ENCODE data around the gene NOL6.
"Not testable (repeated sequence)": the region's sequence is repeated elsewhere in the genome, so short reads cannot be mapped to it uniquely, and the experiment has no call there.

Gene NOL6

DNA sequence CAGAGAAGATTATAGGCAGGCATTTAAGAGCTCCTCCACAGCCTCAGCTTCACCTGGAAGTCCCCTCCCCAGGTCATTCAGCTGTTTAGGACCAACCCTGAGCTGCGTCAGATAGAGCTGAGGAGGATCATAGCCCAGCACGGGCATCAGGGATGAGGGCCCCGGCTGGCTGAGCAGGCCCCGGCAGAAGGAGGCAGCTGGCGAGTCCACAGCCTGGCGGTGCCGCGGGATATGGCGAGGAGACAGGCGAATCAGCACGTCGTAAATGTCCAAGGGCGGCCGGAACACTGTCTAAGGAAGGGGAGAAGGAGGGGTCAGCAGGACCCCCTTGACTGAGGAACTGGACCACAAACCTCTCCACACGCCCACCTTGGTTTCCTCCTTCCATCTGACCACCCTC, 10.6 kb downstream of the NOL6 start:
- no peak for TF ChIP-seq CTCF (IDR thresholded peaks at IDR 0.05; ENCODE audit: low read depth, low read length)
- H3K4me3 ChIP-seq (replicated peaks in 1 of 2; ENCODE audit: low read depth in 2 of 2, low read length in 2 of 2), result no peak overlapping the region
- no peak for DNase-seq (ENCODE audit: low read depth in 2 of 2)

DNA sequence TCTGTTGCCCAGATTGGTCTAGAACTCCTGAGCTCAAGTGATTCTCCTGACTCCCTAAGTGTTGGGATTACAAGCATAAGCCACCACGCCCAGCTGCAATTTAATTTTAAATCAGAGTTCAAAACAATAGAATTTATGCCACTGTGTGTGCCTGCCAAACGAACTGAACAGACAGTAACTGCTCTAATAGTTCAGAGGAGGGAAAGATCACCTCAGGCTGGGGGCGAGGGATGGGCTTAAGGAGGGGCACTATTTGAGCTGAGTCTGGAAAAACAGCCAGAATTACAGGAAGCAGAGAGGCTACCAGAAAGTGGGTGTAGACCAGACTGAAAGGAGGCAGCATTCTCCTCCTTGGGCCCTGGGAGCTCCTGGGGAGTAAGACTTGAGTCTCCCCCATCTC, 12.2 kb downstream of the NOL6 start:
- no peak for DNase-seq (ENCODE audit: low read depth in 2 of 2)
- no peak overlapping the region for H3K4me3 ChIP-seq (replicated peaks in 1 of 2; ENCODE audit: low read depth in 2 of 2, low read length in 2 of 2)
- TF ChIP-seq CTCF (IDR thresholded peaks at IDR 0.05; ENCODE audit: low read depth, low read length), result no peak

- no peak for DNase-seq (ENCODE audit: low read depth in 2 of 2)
Measured at GRCh38 chr9:33460854-33461253, 12.9 kb downstream of the NOL6 start.

GRCh38 chr9:33459115-33459514, 14.6 kb downstream of the NOL6 start:
- TF ChIP-seq CTCF (IDR thresholded peaks at IDR 0.05; ENCODE audit: low read depth, low read length), result no peak
- DNase-seq (ENCODE audit: low read depth in 2 of 2), result no peak
- no peak overlapping the region for H3K4me3 ChIP-seq (replicated peaks in 1 of 2; ENCODE audit: low read depth in 2 of 2, low read length in 2 of 2)

More at GRCh38 chr9:33460854-33461253, 12.9 kb downstream of the NOL6 start:
- no peak overlapping the region for H3K4me3 ChIP-seq (replicated peaks in 1 of 2; ENCODE audit: low read depth in 2 of 2, low read length in 2 of 2)
- TF ChIP-seq CTCF (IDR thresholded peaks at IDR 0.05; ENCODE audit: low read depth, low read length), result no peak

DNA sequence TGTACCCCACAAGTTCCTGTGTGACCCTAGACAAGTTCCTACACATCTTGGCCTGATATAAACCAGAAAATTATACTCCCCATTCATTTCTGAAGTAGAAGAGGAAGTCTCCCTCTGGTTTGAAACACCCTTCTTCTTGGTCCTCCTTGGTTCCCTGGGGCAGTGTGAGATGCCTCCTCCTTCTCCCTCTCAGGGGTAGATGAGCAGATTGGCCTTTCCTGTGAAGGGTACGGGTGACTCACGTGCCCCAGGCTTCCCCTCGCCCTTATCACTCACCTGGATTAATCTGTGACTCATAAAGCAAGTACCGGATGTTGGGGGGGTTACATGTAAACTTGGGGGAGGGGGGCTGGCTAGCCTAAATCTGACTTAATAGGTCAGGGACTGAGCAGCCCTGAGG, 15.3 kb downstream of the NOL6 start:
- no peak for DNase-seq (ENCODE audit: low read depth in 2 of 2)
- no peak overlapping the region for H3K4me3 ChIP-seq (replicated peaks in 1 of 2; ENCODE audit: low read depth in 2 of 2, low read length in 2 of 2)
- no peak for TF ChIP-seq CTCF (IDR thresholded peaks at IDR 0.05; ENCODE audit: low read depth, low read length)

DNA sequence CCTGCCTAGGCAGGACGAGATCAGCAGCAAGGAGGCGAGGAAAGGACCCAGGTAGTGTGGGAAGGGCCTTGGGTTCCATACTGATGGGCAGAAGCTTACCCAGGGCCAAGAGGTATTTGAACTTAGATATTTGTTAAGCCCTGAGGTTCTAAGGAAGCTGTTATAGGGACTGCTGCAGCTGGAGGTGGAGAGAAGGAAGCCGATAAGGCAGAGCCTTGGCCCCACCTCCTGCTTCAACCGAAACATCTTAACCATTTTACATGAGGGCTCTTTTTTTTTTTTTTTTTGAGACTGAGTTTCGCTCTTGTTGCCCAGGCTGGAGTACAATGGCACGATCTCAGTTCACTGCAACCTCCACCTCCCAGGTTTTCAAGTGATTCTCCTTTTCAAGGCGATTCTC, 17.8 kb downstream of the NOL6 start:
- no peak overlapping the region for H3K4me3 ChIP-seq (replicated peaks in 1 of 2; ENCODE audit: low read depth in 2 of 2, low read length in 2 of 2)
- DNase-seq (ENCODE audit: low read depth in 2 of 2), result no peak
- no peak for TF ChIP-seq CTCF (IDR thresholded peaks at IDR 0.05; ENCODE audit: low read depth, low read length)

DNA sequence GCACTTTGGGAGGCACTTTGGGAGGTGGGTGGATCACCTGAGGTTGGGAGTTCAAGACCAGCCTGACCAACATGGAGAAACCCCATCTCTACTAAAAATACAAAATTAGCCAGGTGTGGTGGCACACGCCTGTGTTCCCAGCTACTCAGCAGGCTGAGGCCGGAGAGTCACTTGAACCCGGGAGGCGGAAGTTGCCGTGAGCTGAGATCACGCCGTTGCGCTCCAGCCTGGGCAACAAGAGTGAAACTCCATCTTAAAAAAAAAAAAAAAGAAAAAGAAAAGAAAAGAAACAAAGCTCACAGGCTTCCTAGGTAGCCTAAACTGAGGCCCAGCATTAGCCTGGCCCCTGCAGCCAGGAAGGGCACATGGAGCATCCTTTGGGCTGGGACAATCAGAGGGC, 18.3 kb downstream of the NOL6 start:
- not testable (repeated sequence) for DNase-seq (ENCODE audit: low read depth in 2 of 2); H3K4me3 ChIP-seq (replicated peaks in 1 of 2; ENCODE audit: low read depth in 2 of 2, low read length in 2 of 2)

GRCh38 chr9:33454661-33455026, 19.1 kb downstream of the NOL6 start:
- not testable (repeated sequence) for DNase-seq (ENCODE audit: low read depth in 2 of 2)

More at GRCh38 chr9:33454661-33455026, 19.1 kb downstream of the NOL6 start:
- not testable (repeated sequence) for H3K4me3 ChIP-seq (replicated peaks in 1 of 2; ENCODE audit: low read depth in 2 of 2, low read length in 2 of 2)
